HG02588 (cell line): ENCODE measurements around the gene RFT1.

ENCODE experiments used
- ATAC-seq: cut with Tn5 transposase; IDR thresholded peaks from one replicate; pipeline ENCODE4 v1.9.1; 2021; ENCODE audit warnings: mild to moderate bottlenecking, moderate library complexity; ENCODE audit not compliant: unreplicated experiment

The RFT1 gene

DNA sequence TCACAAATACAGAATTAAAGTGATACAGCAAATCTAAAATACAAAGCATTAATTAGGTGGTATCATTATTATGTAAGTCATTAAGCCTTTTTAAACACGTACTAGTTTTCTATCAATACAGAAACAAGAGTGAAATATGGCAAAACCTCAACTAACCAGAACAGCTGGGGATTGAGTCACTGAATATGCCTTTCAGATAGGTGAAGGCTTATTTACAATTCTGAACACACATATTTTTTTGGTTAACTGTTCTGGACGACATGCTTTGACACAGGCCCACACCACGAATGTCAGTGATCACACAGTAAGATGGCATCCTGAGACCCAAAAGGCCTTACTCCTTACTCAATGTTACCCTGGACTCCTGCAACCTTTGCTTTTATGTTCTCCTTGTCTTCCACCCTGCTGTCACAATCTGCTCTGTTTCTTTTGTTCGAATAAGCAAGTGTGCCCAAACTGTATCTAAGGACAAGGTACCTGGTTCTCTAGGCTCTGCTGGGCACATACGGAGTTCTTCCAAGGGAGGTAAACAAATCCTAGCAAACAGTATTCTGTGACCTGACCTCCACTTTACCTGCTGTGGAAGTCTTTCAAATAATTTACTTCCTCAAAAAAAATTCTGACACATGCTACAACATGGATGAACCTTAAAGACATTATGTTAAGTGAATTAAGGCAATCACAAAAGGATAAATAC lies 91.4 kb downstream of the RFT1 start:
- no peak for ATAC-seq
